HEK293T (cell line): ENCODE data around the gene BAHCC1.

Source experiments
- CTCF ChIA-PET: fragments of 350-600 bp; formaldehyde crosslinking; extraction: SDS; loops from one replicate; lab custom pipeline; 2021; ENCODE audit warnings: antibody characterized with exemption, inconsistent platforms; lab: Yijun Ruan, JAX
- POLR2A ChIA-PET: fragments of 350-600 bp; formaldehyde crosslinking; extraction: SDS; loops from one replicate; lab custom pipeline; 2020; ENCODE audit warnings: antibody characterized with exemption, inconsistent platforms; lab: Yijun Ruan, JAX
- DNase-seq: peaks from one replicate; pipeline ENCODE4 v3.0.0; 2012; ENCODE audit warnings: mixed read lengths; ENCODE audit errors: extremely low spot score
- ARNT ChIP-seq: fragments of 450-650 bp; IDR thresholded peaks from 2 replicates; pipeline ENCODE4 v1.6.1; 2017; ENCODE audit warnings: mild to moderate bottlenecking
- BHLHE40 ChIP-seq: fragments of 450-650 bp; IDR thresholded peaks from 2 replicates; pipeline ENCODE4 v1.6.1; 2016; ENCODE audit warnings: mild to moderate bottlenecking, moderate library complexity, borderline replicate concordance
- CTBP1 ChIP-seq: fragments of 450-650 bp; IDR thresholded peaks from 2 replicates; pipeline ENCODE4 v1.6.1; 2016; ENCODE audit warnings: borderline replicate concordance
- ELF4 ChIP-seq: fragments of 450-650 bp; IDR thresholded peaks from 2 replicates; pipeline ENCODE4 v1.6.1; 2017; ENCODE audit warnings: antibody characterized with exemption
- FOXA1 ChIP-seq: fragments of 450-650 bp; IDR thresholded peaks from 2 replicates; pipeline ENCODE4 v1.6.1; 2016; ENCODE audit warnings: mild to moderate bottlenecking
- FOXK2 ChIP-seq: fragments of 450-650 bp; IDR thresholded peaks from 2 replicates; pipeline ENCODE4 v1.6.1; 2016; ENCODE audit warnings: mild to moderate bottlenecking
- FOXM1 ChIP-seq: fragments of 450-650 bp; IDR thresholded peaks from 2 replicates; pipeline ENCODE4 v1.6.1; 2017; ENCODE audit warnings: mild to moderate bottlenecking, borderline replicate concordance
- HDGF ChIP-seq: fragments of 450-650 bp; IDR thresholded peaks from 2 replicates; pipeline ENCODE4 v1.6.1; 2017; ENCODE audit warnings: antibody characterized with exemption, borderline replicate concordance
- L3MBTL2 ChIP-seq: fragments of 450-650 bp; conservative IDR thresholded peaks from 2 replicates; pipeline ENCODE4 v1.6.1; 2016; ENCODE audit warnings: mild to moderate bottlenecking
- LEF1 ChIP-seq: fragments of 450-650 bp; IDR thresholded peaks from 2 replicates; pipeline ENCODE4 v1.6.1; 2017; ENCODE audit warnings: mild to moderate bottlenecking, borderline replicate concordance
- NFRKB ChIP-seq: fragments of 450-650 bp; IDR thresholded peaks from 2 replicates; pipeline ENCODE4 v1.6.1; 2016; ENCODE audit warnings: mild to moderate bottlenecking, moderate library complexity
- SP1 ChIP-seq: fragments of 450-650 bp; IDR thresholded peaks from 2 replicates; pipeline ENCODE4 v1.6.1; 2017
- SUZ12 ChIP-seq: fragments of 450-650 bp; IDR thresholded peaks from 2 replicates; pipeline ENCODE4 v1.6.1; 2016; ENCODE audit warnings: mild to moderate bottlenecking
- TARDBP ChIP-seq: fragments of 450-650 bp; IDR thresholded peaks from 2 replicates; pipeline ENCODE4 v1.6.1; 2016
- ZNF384 ChIP-seq: fragments of 450-650 bp; IDR thresholded peaks from 2 replicates; pipeline ENCODE4 v1.6.1; 2016
- TF ChIP-seq, protein P1 (sequence below): fragments of 450-650 bp; IDR thresholded peaks from 2 replicates; pipeline ENCODE4 v1.6.1; 2016

Gene BAHCC1

DNA sequence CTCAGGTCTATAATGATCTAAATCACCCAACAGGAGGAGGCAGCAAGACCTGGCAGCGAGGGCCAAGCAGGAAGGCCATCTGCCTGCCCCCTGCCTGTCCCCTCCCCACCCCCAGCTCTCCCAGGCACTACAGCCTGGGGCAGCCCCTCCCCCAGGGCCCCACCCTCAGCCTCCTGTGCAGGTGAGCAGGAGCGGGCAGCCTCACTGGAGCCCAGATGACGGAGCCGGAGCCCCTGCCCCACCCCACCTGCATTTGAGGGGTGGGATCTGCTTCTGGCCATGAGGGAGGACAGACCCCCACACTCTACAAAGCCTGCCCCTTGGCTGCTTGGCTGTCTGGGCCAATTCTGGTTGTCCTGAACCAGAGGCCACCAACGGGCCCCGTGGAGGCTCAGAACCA is 12.4 kb upstream of the BAHCC1 start:
- TF ChIP-seq BHLHE40 (no peak), HDGF (no peak), LEF1 (no peak), L3MBTL2 (no peak), ZNF384 (no peak), FOXK2 (no peak), SUZ12 (no peak), TARDBP (no peak)
- TF ChIP-seq, protein P1, sequence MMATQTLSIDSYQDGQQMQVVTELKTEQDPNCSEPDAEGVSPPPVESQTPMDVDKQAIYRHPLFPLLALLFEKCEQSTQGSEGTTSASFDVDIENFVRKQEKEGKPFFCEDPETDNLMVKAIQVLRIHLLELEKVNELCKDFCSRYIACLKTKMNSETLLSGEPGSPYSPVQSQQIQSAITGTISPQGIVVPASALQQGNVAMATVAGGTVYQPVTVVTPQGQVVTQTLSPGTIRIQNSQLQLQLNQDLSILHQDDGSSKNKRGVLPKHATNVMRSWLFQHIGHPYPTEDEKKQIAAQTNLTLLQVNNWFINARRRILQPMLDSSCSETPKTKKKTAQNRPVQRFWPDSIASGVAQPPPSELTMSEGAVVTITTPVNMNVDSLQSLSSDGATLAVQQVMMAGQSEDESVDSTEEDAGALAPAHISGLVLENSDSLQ: no peak
- DNase-seq: no peak
- POLR2A ChIA-PET: no interaction called here
- CTCF ChIA-PET: no interaction called here

DNA sequence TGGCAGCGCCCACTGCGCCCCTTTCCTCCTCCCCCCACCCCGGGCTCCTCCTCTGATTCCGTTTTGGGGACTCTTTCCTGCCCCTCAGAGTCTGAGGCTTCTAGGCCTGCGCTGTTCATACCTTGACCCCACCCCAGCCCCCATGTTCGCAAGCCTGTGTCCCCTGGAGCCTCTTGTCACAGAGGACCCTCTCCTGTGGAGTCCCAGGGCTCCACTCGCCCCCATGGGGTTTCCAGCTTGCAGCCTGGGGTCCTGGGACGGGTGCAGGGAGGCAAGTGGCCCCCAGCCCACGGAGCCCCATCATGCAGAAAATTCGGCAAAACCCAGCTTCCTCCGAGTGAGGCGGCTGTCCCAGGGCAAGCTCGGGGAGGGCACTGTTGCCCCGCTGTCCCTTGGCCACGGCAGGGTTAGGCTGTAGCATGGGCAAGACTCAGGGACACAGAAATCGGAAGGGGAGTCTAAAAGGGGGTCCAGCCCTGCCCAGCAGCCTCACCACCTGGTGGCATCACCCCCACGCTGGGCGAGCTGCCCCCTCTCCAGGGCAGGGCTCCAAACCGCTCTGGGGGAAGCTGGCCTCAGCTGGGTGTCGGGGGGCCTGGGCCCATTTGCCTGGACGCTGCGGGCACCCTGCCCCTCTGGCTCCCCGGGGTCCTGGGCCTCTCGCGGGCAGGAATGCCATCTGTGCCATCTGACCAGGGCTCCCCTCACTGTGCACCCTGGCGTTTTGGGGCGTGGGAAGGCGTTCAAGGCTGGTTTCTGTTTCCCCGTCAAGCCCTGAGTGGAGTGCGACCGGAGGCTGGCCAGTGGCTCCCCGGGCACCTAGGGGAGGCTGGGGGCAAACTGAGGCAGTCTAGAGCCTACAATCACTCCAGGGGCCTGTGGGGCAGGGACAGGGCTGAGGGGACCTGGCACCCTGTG is 11.5 kb upstream of the BAHCC1 start:
- no peak for DNase-seq
- ChIA-PET CTCF (no interaction called here), POLR2A (interaction anchor here (0.6 kb wide), 1 partner anchor 21 kb away, joined by 3 read pairs; no protein-coding TSS in a partner anchor)
- no peak for TF ChIP-seq ELF4
- TF ChIP-seq SP1: no peak
- TF ChIP-seq FOXK2: no peak
- TF ChIP-seq LEF1: no peak
- TF ChIP-seq ZNF384: no peak
- TF ChIP-seq TARDBP: no peak
- TF ChIP-seq FOXA1: no peak
- TF ChIP-seq CTBP1: no peak
- TF ChIP-seq, protein P1: no peak
- TF ChIP-seq L3MBTL2: no peak

DNA sequence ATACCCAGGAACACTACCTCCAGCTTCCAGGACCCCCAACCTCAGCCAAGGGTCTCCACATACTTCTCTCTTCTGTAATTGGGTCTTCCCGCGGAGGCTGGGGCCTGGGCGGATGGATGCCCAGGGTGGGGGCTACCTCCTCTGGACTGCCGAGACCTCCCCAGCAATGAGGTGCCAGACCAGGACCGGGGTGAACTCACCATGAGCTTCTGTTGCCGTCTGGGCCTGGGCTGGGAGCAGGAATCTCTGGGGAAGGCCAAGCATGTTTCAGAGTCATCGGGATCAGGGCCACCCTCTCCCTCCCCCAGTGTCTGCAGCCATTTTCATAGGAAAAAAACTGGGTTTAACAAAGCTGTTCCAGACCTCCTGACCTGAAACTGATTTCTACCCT is 10.3 kb upstream of the BAHCC1 start:
- ChIA-PET CTCF (interaction anchor here (0.6 kb wide), 1 partner anchor 243 kb away, joined by 3 read pairs; no protein-coding TSS in a partner anchor), POLR2A (interaction anchor here (1.0 kb wide), 1 partner anchor 10 kb away, joined by 4 read pairs; the partner anchor contains the start of gene BAHCC1)
- TF ChIP-seq BHLHE40: no peak
- no peak for TF ChIP-seq TARDBP
- no peak for TF ChIP-seq LEF1
- DNase-seq: no peak

DNA sequence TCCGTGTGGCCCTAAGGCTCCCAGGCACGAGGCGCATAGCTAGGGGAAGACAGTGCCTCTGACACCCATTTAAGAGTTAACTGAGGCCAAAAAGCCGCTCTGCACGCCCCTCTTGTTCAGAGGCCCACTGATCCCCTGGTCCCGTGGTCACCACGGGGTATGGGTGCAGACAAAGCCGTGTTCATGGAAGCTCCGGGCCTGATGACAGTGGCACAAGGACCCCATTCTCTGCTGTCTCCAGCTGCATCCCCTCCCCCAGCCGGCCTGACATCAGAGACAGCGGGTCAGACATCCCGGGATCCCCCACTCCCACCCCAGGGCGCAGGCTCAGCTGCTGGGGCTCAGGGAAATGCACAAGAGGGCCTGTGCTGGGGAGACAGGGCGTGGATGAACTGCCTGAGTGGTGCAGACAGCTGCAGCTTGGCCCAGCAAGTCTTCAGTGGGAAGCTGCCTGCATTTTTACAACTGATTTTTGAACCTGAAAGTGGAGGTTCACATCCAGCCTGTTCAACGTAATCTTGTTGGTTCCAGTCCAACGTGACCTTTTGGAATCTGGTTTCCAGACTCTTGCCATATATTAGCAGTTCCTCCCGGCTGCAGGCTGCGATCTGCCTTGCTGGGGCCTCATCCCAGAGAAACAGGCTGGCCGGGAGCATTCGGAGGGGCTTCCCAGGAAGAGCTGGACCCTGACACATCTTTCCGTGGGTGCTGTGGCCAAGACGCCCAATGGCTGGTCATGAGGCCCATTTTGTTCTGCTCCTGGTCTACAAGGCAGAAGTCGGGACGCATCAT is 9.7 kb upstream of the BAHCC1 start:
- TF ChIP-seq SP1 (no peak), FOXA1 (no peak), TARDBP (no peak), ELF4 (no peak), BHLHE40 (no peak), NFRKB (no peak), SUZ12 (no peak)
- TF ChIP-seq, protein P1: no peak
- no peak for DNase-seq
- ChIA-PET POLR2A (interaction anchor here (1.0 kb wide), 1 partner anchor 9 kb away, joined by 4 read pairs; the partner anchor contains the start of gene BAHCC1), CTCF (interaction anchor here (0.6 kb wide), 1 partner anchor 244 kb away, joined by 3 read pairs; no protein-coding TSS in a partner anchor)

DNA sequence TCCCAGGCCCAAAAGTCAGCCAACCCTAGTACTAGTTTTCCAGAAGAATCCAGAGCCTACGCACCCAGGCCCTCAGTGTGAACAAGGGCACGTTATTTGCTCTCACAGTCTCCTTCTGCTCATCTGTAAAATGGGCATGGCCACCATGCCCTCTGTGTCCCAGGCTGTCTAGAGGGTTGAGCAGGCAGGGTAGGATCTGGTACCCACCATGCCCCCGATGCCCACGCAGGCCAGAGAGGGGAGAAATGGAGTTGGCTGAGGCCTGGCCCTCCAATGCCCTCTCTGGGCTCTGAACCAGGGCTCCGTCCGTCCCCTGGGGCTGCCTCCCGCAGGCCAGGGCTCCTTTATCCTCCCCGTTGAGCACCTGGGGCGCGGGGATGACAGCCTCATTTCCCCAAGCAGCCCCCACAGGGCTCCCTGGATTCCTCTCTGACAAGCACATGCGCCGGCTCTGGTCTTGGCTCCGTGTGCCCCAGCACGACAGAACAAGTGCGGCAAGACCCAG is 9.1 kb upstream of the BAHCC1 start:
- TF ChIP-seq CTBP1: no peak
- TF ChIP-seq SP1: no peak
- no peak for TF ChIP-seq ELF4
- TF ChIP-seq HDGF: no peak
- TF ChIP-seq NFRKB: no peak
- TF ChIP-seq, protein P1: no peak
- TF ChIP-seq LEF1: no peak
- CTCF ChIA-PET: no interaction called here
- POLR2A ChIA-PET: no interaction called here
- no peak for DNase-seq

DNA sequence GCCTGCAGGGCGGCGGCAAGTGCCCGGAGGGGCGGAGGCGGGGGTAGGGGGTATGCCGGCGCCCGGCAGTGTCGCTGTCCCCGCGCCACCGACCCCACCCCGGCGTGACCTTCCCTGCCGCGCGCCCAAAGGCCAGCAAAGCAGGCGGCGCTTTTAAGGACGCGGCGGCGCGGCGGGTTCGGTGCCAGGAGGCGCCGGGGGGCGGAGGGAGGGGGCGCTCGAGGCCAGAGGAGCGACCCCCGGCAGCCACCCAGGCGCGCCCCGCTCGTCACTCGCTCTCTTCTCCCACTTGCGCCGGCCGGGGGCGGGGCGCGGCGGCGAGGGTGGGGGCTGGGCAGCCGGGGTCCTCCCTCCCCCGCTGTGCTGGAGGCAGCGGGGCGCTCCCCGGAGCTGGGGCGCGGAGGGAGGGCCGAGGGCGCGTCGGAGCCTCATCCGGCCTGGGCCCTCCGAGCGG is 8.6 kb upstream of the BAHCC1 start:
- ChIA-PET POLR2A (no interaction called here), CTCF (no interaction called here)
- no peak for TF ChIP-seq L3MBTL2
- TF ChIP-seq BHLHE40: no peak
- no peak for TF ChIP-seq HDGF
- TF ChIP-seq, protein P1: no peak
- no peak for TF ChIP-seq ARNT
- no peak for TF ChIP-seq SUZ12
- no peak for TF ChIP-seq NFRKB
- no peak for TF ChIP-seq FOXA1
- TF ChIP-seq TARDBP: no peak
- TF ChIP-seq ZNF384: no peak
- no peak for TF ChIP-seq FOXM1
- TF ChIP-seq LEF1: no peak
- TF ChIP-seq ELF4: no peak
- no peak for TF ChIP-seq SP1
- TF ChIP-seq CTBP1: no peak
- no peak for TF ChIP-seq FOXK2
- no peak for DNase-seq
